ENCODE measurements around the gene EPC2. TPM values are rescaled to one million over a fixed set of nuclear protein-coding genes. Genes with fewer than 3 reads are reported as not detected.

EPC2 gene
- total RNA-seq, 1 donor from 2014 or later, result 20.9 TPM

- H3K27me3 ChIP-seq (ENCODE audit: control insufficient read depth in 3 of 3, insufficient read depth in 3 of 3, low read length in 3 of 3), result no peaks in the 10 kb centered on the region
- no peak overlapping the region for H3K27ac ChIP-seq (ENCODE audit: low read depth, low read length)
- peaks cover 0 to 7% (median 2%) of the 10 kb centered on the region in 3 donors for H3K4me1 ChIP-seq (ENCODE audit: control insufficient read depth in 3 of 3, insufficient read depth in 3 of 3, low read length in 3 of 3)
- H3K9ac ChIP-seq (ENCODE audit: low read depth in 1 of 3, low read length in 3 of 3), result no peak overlapping the region
- H3K9me3 ChIP-seq (ENCODE audit: control insufficient read depth in 3 of 3, low read length in 3 of 3), result no peaks in the 10 kb centered on the region
- peak overlapping the region in 2 of 3 donors; percentile 20 to 51 for H3K4me3 ChIP-seq (ENCODE audit: low read length in 3 of 3)
- no peaks in the 10 kb centered on the region for H3K36me3 ChIP-seq (ENCODE audit: control insufficient read depth in 3 of 3, insufficient read depth in 3 of 3, low read length in 3 of 3)
Observed at GRCh38 chr2:148817210-148817708, 172.7 kb downstream of the EPC2 start.

- no peak overlapping the region for H3K27ac ChIP-seq (ENCODE audit: low read depth, low read length)
- H3K4me3 ChIP-seq (ENCODE audit: low read length in 3 of 3), result no peak overlapping the region
- H3K9ac ChIP-seq (ENCODE audit: low read depth in 1 of 3, low read length in 3 of 3), result no peak overlapping the region
- H3K36me3 ChIP-seq (ENCODE audit: control insufficient read depth in 3 of 3, insufficient read depth in 3 of 3, low read length in 3 of 3), result no peaks in the 10 kb centered on the region
- peaks cover 0 to 7% (median 2%) of the 10 kb centered on the region in 3 donors for H3K4me1 ChIP-seq (ENCODE audit: control insufficient read depth in 3 of 3, insufficient read depth in 3 of 3, low read length in 3 of 3)
- no peaks in the 10 kb centered on the region for H3K27me3 ChIP-seq (ENCODE audit: control insufficient read depth in 3 of 3, insufficient read depth in 3 of 3, low read length in 3 of 3)
- H3K9me3 ChIP-seq (ENCODE audit: control insufficient read depth in 3 of 3, low read length in 3 of 3), result no peaks in the 10 kb centered on the region
Observed at GRCh38 chr2:148819019-148819585, 174.6 kb downstream of the EPC2 start.

GRCh38 chr2:148824190-148824589 is 179.6 kb downstream of the EPC2 start:
- Histone ChIP-seq H3K4me3 (ENCODE audit: low read length in 3 of 3) (no peak overlapping the region), H3K27ac (ENCODE audit: low read depth, low read length) (no peak overlapping the region), H3K36me3 (ENCODE audit: control insufficient read depth in 3 of 3, insufficient read depth in 3 of 3, low read length in 3 of 3) (no peaks in the 10 kb centered on the region), H3K27me3 (ENCODE audit: control insufficient read depth in 3 of 3, insufficient read depth in 3 of 3, low read length in 3 of 3) (no peaks in the 10 kb centered on the region), H3K4me1 (ENCODE audit: control insufficient read depth in 3 of 3, insufficient read depth in 3 of 3, low read length in 3 of 3) (no peaks in the 10 kb centered on the region), H3K9me3 (ENCODE audit: control insufficient read depth in 3 of 3, low read length in 3 of 3) (no peaks in the 10 kb centered on the region), H3K9ac (ENCODE audit: low read depth in 1 of 3, low read length in 3 of 3) (no peak overlapping the region)

GRCh38 chr2:148826791-148827190 is 182.2 kb downstream of the EPC2 start:
- no peaks in the 10 kb centered on the region for H3K27me3 ChIP-seq (ENCODE audit: control insufficient read depth in 3 of 3, insufficient read depth in 3 of 3, low read length in 3 of 3)
- H3K36me3 ChIP-seq (ENCODE audit: control insufficient read depth in 3 of 3, insufficient read depth in 3 of 3, low read length in 3 of 3), result no peaks in the 10 kb centered on the region
- no peaks in the 10 kb centered on the region for H3K9me3 ChIP-seq (ENCODE audit: control insufficient read depth in 3 of 3, low read length in 3 of 3)
- no peak overlapping the region for H3K4me3 ChIP-seq (ENCODE audit: low read length in 3 of 3)
- no peak overlapping the region for H3K9ac ChIP-seq (ENCODE audit: low read depth in 1 of 3, low read length in 3 of 3)
- no peak overlapping the region for H3K27ac ChIP-seq (ENCODE audit: low read depth, low read length)
- no peaks in the 10 kb centered on the region for H3K4me1 ChIP-seq (ENCODE audit: control insufficient read depth in 3 of 3, insufficient read depth in 3 of 3, low read length in 3 of 3)

GRCh38 chr2:148828941-148829340 is 184.4 kb downstream of the EPC2 start:
- Histone ChIP-seq H3K27me3 (ENCODE audit: control insufficient read depth in 3 of 3, insufficient read depth in 3 of 3, low read length in 3 of 3) (no peaks in the 10 kb centered on the region), H3K36me3 (ENCODE audit: control insufficient read depth in 3 of 3, insufficient read depth in 3 of 3, low read length in 3 of 3) (no peaks in the 10 kb centered on the region), H3K9me3 (ENCODE audit: control insufficient read depth in 3 of 3, low read length in 3 of 3) (no peaks in the 10 kb centered on the region), H3K4me1 (ENCODE audit: control insufficient read depth in 3 of 3, insufficient read depth in 3 of 3, low read length in 3 of 3) (no peaks in the 10 kb centered on the region), H3K9ac (ENCODE audit: low read depth in 1 of 3, low read length in 3 of 3) (no peak overlapping the region), H3K4me3 (ENCODE audit: low read length in 3 of 3) (no peak overlapping the region), H3K27ac (ENCODE audit: low read depth, low read length) (no peak overlapping the region)

GRCh38 chr2:148829618-148830017 is 185.1 kb downstream of the EPC2 start:
- Histone ChIP-seq H3K4me3 (ENCODE audit: low read length in 3 of 3) (no peak overlapping the region), H3K4me1 (ENCODE audit: control insufficient read depth in 3 of 3, insufficient read depth in 3 of 3, low read length in 3 of 3) (no peaks in the 10 kb centered on the region), H3K9ac (ENCODE audit: low read depth in 1 of 3, low read length in 3 of 3) (no peak overlapping the region), H3K36me3 (ENCODE audit: control insufficient read depth in 3 of 3, insufficient read depth in 3 of 3, low read length in 3 of 3) (no peaks in the 10 kb centered on the region), H3K27me3 (ENCODE audit: control insufficient read depth in 3 of 3, insufficient read depth in 3 of 3, low read length in 3 of 3) (no peaks in the 10 kb centered on the region), H3K27ac (ENCODE audit: low read depth, low read length) (no peak overlapping the region), H3K9me3 (ENCODE audit: control insufficient read depth in 3 of 3, low read length in 3 of 3) (no peaks in the 10 kb centered on the region)

- Histone ChIP-seq H3K9ac (ENCODE audit: low read depth in 1 of 3, low read length in 3 of 3) (no peak overlapping the region), H3K4me3 (ENCODE audit: low read length in 3 of 3) (no peak overlapping the region), H3K27me3 (ENCODE audit: control insufficient read depth in 3 of 3, insufficient read depth in 3 of 3, low read length in 3 of 3) (peaks cover 0 to 3% (median 0%) of the 10 kb centered on the region in 3 donors), H3K36me3 (ENCODE audit: control insufficient read depth in 3 of 3, insufficient read depth in 3 of 3, low read length in 3 of 3) (no peaks in the 10 kb centered on the region), H3K9me3 (ENCODE audit: control insufficient read depth in 3 of 3, low read length in 3 of 3) (no peaks in the 10 kb centered on the region), H3K27ac (ENCODE audit: low read depth, low read length) (no peak overlapping the region), H3K4me1 (ENCODE audit: control insufficient read depth in 3 of 3, insufficient read depth in 3 of 3, low read length in 3 of 3) (no peaks in the 10 kb centered on the region)
Observed at GRCh38 chr2:148832637-148833036, 188.1 kb downstream of the EPC2 start.

Small RNAs within 50 kb of the gene (small RNA-seq; reads per million reads assigned to genes)
- not detected for gene RNU2-9P
- gene RPS29P8, result not detected

Other genes with a start within 250 kb of the EPC2 start
- gene KIF5C, start 230.5 kb downstream of the EPC2 start, total RNA-seq, result 1.0 TPM